K562 (cell line): ENCODE data around the gene IGDCC3.

ENCODE experiments used
- ATF3 ChIP-seq, 2 experiments: fragments of 450-650 bp in 1 of 2; sonication (generic) in 1 of 2; formaldehyde crosslinking in 1 of 2; IDR thresholded peaks in 1 of 2; conservative IDR thresholded peaks in 1 of 2; 2 replicates each; pipeline versions ENCODE4 v1.6.1 to v1.8.1; 2016 to 2023; ENCODE audit warnings: mild to moderate bottlenecking in 2 of 2, moderate library complexity in 2 of 2, inconsistent platforms in 1 of 2, missing genetic modification reagents in 1 of 2
- CAMTA2 ChIP-seq: fragments of 250-450 bp; sonication (Bioruptor Pico); conservative IDR thresholded peaks from 2 replicates; pipeline ENCODE4 v1.5.1; 2022
- CREB3L1 ChIP-seq: fragments of 450-650 bp; IDR thresholded peaks from 2 replicates; pipeline ENCODE4 v1.6.1; 2014; ENCODE audit warnings: low read depth, mild to moderate bottlenecking, moderate library complexity, borderline replicate concordance
- CTCF ChIP-seq, 3 experiments: IDR thresholded peaks in 2 of 3; conservative IDR thresholded peaks in 1 of 3; 2 replicates each; pipeline ENCODE4 v1.5.1; 2011 to 2012; ENCODE audit warnings: low read length in 3 of 3, mild to moderate bottlenecking in 3 of 3, control low read depth in 2 of 3, improper control_type of control experiment in 1 of 3, inconsistent platforms in 1 of 3, low read depth in 1 of 3, mixed read lengths in 1 of 3, moderate library complexity in 1 of 3; ENCODE audit not compliant: insufficient read depth in 2 of 3
- EP300 ChIP-seq: IDR thresholded peaks from 2 replicates; pipeline ENCODE4 v1.6.1; 2012; ENCODE audit warnings: low read length, improper control_type of control experiment
- HMGXB4 ChIP-seq: sonication (generic); formaldehyde crosslinking; IDR thresholded peaks from 2 replicates; pipeline ENCODE4 v1.8.1; 2023; ENCODE audit warnings: mild to moderate bottlenecking, missing genetic modification reagents
- MAFK ChIP-seq: IDR thresholded peaks from 2 replicates; pipeline ENCODE4 v1.6.1; 2011; ENCODE audit warnings: low read length, improper control_type of control experiment
- POLR2AphosphoS5 ChIP-seq: IDR thresholded peaks from 2 replicates; pipeline ENCODE4 v1.6.1; 2011; ENCODE audit warnings: mild to moderate bottlenecking, low read depth, low read length, moderate library complexity; ENCODE audit not compliant: control insufficient read depth, insufficient read depth
- RBBP5 ChIP-seq: fragments of 200-600 bp; sonication (generic); IDR thresholded peaks from 2 replicates; pipeline ENCODE4 v1.6.1; 2012; ENCODE audit warnings: borderline replicate concordance, mild to moderate bottlenecking, low read length, control low read depth, inconsistent platforms; ENCODE audit not compliant: insufficient read depth, poor library complexity, severe bottlenecking
- ZNF217 ChIP-seq: sonication (generic); formaldehyde crosslinking; IDR thresholded peaks from 2 replicates; pipeline ENCODE4 v1.8.0; 2022; ENCODE audit warnings: mild to moderate bottlenecking, missing genetic modification reagents
- ZNF354B ChIP-seq: fragments of 250-450 bp; sonication (Bioruptor Pico); IDR thresholded peaks from 2 replicates; pipeline ENCODE4 v1.4.0; 2020

GRCh38 chr15:65414841-65415621 is 37.2 kb upstream of the IGDCC3 start:
- TF ChIP-seq MAFK (no peak), ZNF354B (CRISPR knock-in tag) (no peak), POLR2AphosphoS5 (no peak), ZNF217 (CRISPR knock-in tag) (no peak), EP300 (no peak), HMGXB4 (CRISPR knock-in tag) (no peak), ATF3 (IDR thresholded peaks at IDR 0.05) (no peak), ATF3 (CRISPR knock-in tag; conservative IDR thresholded peaks at IDR 0.05) (no peak), CTCF (IDR thresholded peaks at IDR 0.05 in 2 of 3, conservative IDR thresholded peaks at IDR 0.05 in 1 of 3; ENCODE audit: insufficient read depth in 2 of 3, low read depth in 1 of 3, low read length in 3 of 3) (no peak), CREB3L1 (no peak), RBBP5 (no peak), CAMTA2 (no peak)
